HepG2 (cell line): ENCODE data around the gene ZNF394.

Experiments used
- IRF9 ChIP-seq: sonication (generic); formaldehyde crosslinking; IDR thresholded peaks from 2 replicates; pipeline ENCODE4 v1.8.0; 2022; ENCODE audit warnings: missing genetic modification reagents, mild to moderate bottlenecking, borderline replicate concordance
- RAD51 ChIP-seq: fragments of 450-650 bp; IDR thresholded peaks from 2 replicates; pipeline ENCODE4 v1.6.1; 2016; ENCODE audit warnings: borderline replicate concordance
- REST ChIP-seq, 2 experiments: IDR thresholded peaks; 2 replicates each; pipeline ENCODE4 v1.6.1; 2011 to 2012; ENCODE audit warnings: low read length in 2 of 2, borderline replicate concordance in 1 of 2, low read depth in 1 of 2, mild to moderate bottlenecking in 1 of 2, moderate library complexity in 1 of 2
- SOX6 ChIP-seq, 2 experiments: fragments of 450-650 bp in 1 of 2; sonication (generic) in 1 of 2; formaldehyde crosslinking in 1 of 2; IDR thresholded peaks; 2 replicates each; pipeline versions ENCODE4 v1.4.0 to v1.6.1; 2017 to 2020; ENCODE audit warnings: antibody characterized with exemption in 1 of 2, mild to moderate bottlenecking in 1 of 2, missing genetic modification reagents in 1 of 2
- ZFP36L1 ChIP-seq: sonication (generic); formaldehyde crosslinking; IDR thresholded peaks from 2 replicates; pipeline ENCODE4 v1.8.0; 2022; ENCODE audit warnings: mild to moderate bottlenecking, missing genetic modification reagents, moderate library complexity
- ZNF121 ChIP-seq: sonication (generic); formaldehyde crosslinking; IDR thresholded peaks from 2 replicates; pipeline ENCODE4 v1.5.0; 2020; ENCODE audit warnings: mild to moderate bottlenecking, missing genetic modification reagents
- ZNF235 ChIP-seq: sonication (generic); formaldehyde crosslinking; IDR thresholded peaks from 2 replicates; pipeline ENCODE4 v1.8.1; 2023; ENCODE audit warnings: mild to moderate bottlenecking, missing genetic modification reagents, borderline replicate concordance
- ZNF572 ChIP-seq: sonication (generic); formaldehyde crosslinking; IDR thresholded peaks from 2 replicates; pipeline ENCODE4 v1.5.1; 2020; ENCODE audit warnings: mild to moderate bottlenecking, missing genetic modification reagents

GRCh38 chr7:99473315-99473596, 26.8 kb downstream of the ZNF394 start:
- TF ChIP-seq ZNF121 (no peak), ZFP36L1 (no peak), SOX6 (IDR thresholded peaks at IDR 0.05) (no peak), SOX6 (CRISPR knock-in tag; IDR thresholded peaks at IDR 0.05) (no peak), RAD51 (no peak), ZNF572 (CRISPR knock-in tag) (no peak), ZNF235 (no peak), REST (IDR thresholded peaks at IDR 0.05; ENCODE audit: borderline replicate concordance in 1 of 2, low read depth in 1 of 2, low read length in 2 of 2) (no peak), IRF9 (no peak)
